Measurements from ENCODE around the gene HDAC9. TPM values are rescaled to one million over a fixed set of nuclear protein-coding genes. Genes with fewer than 3 reads are reported as not detected.
A peak's percentile ranks its signal among the peaks of the same experiment; 100 is the strongest.

Gene HDAC9
- total RNA-seq, 1 experiment from 2014 or later, result 14.7 TPM

DNA sequence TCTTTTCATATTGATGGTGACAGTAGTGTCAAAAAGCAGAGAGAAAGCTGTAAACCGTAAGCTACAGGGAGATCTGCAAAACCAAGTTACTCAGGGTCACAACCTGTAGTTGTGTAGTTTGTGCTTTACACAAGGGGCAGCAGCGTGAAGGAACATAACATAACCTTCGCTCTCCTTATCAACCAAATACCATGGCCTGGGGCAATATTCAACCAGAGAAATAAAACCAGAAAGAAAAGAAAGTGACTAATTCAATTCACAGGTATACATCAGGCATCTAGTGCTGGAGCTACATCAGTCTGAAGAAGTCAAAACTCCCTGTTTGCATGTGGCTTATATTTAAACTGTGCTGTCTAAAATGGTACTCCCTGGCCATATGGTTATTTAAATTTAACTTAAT is 397.6 kb downstream of the HDAC9 start:
- no peak overlapping the region for H2AFZ ChIP-seq
- no peak for TF ChIP-seq EZH2 (IDR thresholded peaks at IDR 0.05; ENCODE audit: low read depth)
- TF ChIP-seq, protein P1, sequence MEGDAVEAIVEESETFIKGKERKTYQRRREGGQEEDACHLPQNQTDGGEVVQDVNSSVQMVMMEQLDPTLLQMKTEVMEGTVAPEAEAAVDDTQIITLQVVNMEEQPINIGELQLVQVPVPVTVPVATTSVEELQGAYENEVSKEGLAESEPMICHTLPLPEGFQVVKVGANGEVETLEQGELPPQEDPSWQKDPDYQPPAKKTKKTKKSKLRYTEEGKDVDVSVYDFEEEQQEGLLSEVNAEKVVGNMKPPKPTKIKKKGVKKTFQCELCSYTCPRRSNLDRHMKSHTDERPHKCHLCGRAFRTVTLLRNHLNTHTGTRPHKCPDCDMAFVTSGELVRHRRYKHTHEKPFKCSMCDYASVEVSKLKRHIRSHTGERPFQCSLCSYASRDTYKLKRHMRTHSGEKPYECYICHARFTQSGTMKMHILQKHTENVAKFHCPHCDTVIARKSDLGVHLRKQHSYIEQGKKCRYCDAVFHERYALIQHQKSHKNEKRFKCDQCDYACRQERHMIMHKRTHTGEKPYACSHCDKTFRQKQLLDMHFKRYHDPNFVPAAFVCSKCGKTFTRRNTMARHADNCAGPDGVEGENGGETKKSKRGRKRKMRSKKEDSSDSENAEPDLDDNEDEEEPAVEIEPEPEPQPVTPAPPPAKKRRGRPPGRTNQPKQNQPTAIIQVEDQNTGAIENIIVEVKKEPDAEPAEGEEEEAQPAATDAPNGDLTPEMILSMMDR (conservative IDR thresholded peaks at IDR 0.05), result no peak
- POLR2A ChIA-PET (ENCODE audit: unreplicated experiment), result no interaction called here
- no TSS peak for BruUV-seq (replicated peaks)
- CTCF ChIA-PET, result no interaction called here
- H3K9me3 ChIP-seq (ENCODE audit: insufficient read depth, low read depth), result peaks cover 6% of the 10 kb centered on the region; the same call in 1 of the 2 replicates
- H3K4me1 ChIP-seq (replicated peaks; ENCODE audit: insufficient read depth), result peaks cover 29% of the 10 kb centered on the region
- peak overlapping the region; percentile 30 for H3K4me2 ChIP-seq
- H3K9me2 ChIP-seq (ENCODE audit: insufficient read depth), result no peaks in the 10 kb centered on the region; the same call in 1 of the 2 replicates
- intact Hi-C loops (cut with micrococcal nuclease; ENCODE audit: unreplicated experiment), result loop anchor here (10.0 kb wide), 1 partner anchor 172 kb away; no protein-coding TSS in a partner anchor
- no peak overlapping the region for H3K4me3 ChIP-seq
- no peaks in the 10 kb centered on the region for H4K20me1 ChIP-seq (ENCODE audit: insufficient read depth)
- peak; percentile 25 to 43 for DNase-seq
- no peaks in the 10 kb centered on the region for H3K79me2 ChIP-seq (ENCODE audit: low read depth)
- H3K27me3 ChIP-seq (ENCODE audit: insufficient read depth, low read depth), result no peaks in the 10 kb centered on the region
- no peak overlapping the region for H3K27ac ChIP-seq
- no peaks in the 10 kb centered on the region for H3K36me3 ChIP-seq (ENCODE audit: low read depth)
- peaks cover 4% of the 10 kb centered on the region; the same call in 1 of the 2 replicates for H3F3A ChIP-seq (ENCODE audit: insufficient read depth, low read depth)

DNA sequence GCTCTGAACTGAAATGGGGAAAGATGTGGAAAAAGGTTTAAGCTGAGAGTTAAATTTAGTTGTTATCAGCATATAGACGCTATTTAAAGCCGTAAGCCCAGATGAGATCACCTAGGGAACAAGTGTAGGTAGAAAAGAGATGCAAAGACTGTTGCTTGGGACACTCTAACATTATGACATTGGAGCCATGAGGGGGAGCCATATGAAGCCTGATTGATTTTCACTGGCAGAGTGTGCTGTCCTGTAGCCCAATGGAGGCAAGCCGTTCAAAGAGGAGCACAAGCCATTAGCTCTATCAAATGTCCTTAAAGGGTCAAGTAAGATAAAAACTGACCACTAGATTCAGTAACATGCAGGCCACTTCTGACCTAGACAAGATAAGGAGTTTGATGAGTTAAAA is 398.6 kb downstream of the HDAC9 start:
- intact Hi-C loops (cut with micrococcal nuclease; ENCODE audit: unreplicated experiment), result loop anchor here (10.0 kb wide), 1 partner anchor 171 kb away; no protein-coding TSS in a partner anchor
- no peak for TF ChIP-seq EZH2 (IDR thresholded peaks at IDR 0.05; ENCODE audit: low read depth)
- TF ChIP-seq, protein P1 (conservative IDR thresholded peaks at IDR 0.05), result no peak
- POLR2A ChIA-PET (ENCODE audit: unreplicated experiment), result no interaction called here

DNA sequence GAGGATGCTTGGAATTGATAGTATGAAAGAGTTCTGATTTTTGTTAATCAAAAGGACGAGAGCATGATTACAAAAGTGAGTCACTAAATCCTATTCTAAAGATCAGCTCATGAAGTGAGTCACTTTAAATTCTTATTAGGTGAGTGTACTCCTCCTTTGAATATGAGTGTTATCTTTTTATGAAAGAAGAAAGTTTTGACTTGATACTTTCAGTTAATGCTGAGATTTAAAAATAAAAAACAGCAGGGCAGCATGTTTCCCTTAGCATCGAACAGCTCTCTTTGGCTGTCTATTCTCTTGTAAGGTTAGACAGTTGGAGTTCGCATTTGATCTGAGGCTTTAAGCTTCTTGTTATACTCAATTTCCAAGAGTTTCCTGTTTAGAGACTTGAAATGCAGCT is 399.9 kb downstream of the HDAC9 start:
- H3K4me1 ChIP-seq (replicated peaks; ENCODE audit: insufficient read depth), result peaks cover 29% of the 10 kb centered on the region
- peak; percentile 10 to 85 for DNase-seq
- peak overlapping the region; percentile 34 for H3K4me3 ChIP-seq
- H3K9me3 ChIP-seq (ENCODE audit: insufficient read depth, low read depth), result peaks cover 9% of the 10 kb centered on the region
- H3K4me2 ChIP-seq, result peak overlapping the region; percentile 51
- H3K79me2 ChIP-seq (ENCODE audit: low read depth), result no peaks in the 10 kb centered on the region
- no peaks in the 10 kb centered on the region; the same call in 1 of the 2 replicates for H3K9me2 ChIP-seq (ENCODE audit: insufficient read depth)
- intact Hi-C loops (cut with micrococcal nuclease; ENCODE audit: unreplicated experiment), result loop anchor here (10.0 kb wide), 1 partner anchor 169 kb away; no protein-coding TSS in a partner anchor
- H3K27ac ChIP-seq, result peak overlapping the region; percentile 69
- no peaks in the 10 kb centered on the region for H3K36me3 ChIP-seq (ENCODE audit: low read depth)
- ChIA-PET POLR2A (ENCODE audit: unreplicated experiment) (no interaction called here), CTCF (no interaction called here)
- no peaks in the 10 kb centered on the region for H4K20me1 ChIP-seq (ENCODE audit: insufficient read depth)
- H2AFZ ChIP-seq, result peak overlapping the region; percentile 48
- TF ChIP-seq, protein P1 (conservative IDR thresholded peaks at IDR 0.05), result no peak
- no peak for TF ChIP-seq EZH2 (IDR thresholded peaks at IDR 0.05; ENCODE audit: low read depth)
- H3F3A ChIP-seq (ENCODE audit: insufficient read depth, low read depth), result peaks cover 4% of the 10 kb centered on the region; the same call in 1 of the 2 replicates
- H3K27me3 ChIP-seq (ENCODE audit: insufficient read depth, low read depth), result no peaks in the 10 kb centered on the region
- BruUV-seq (replicated peaks), result no TSS peak

More for the DNA sequence above, 398.6 kb downstream of the HDAC9 start:
- H2AFZ ChIP-seq, result no peak overlapping the region
- peaks cover 29% of the 10 kb centered on the region for H3K4me1 ChIP-seq (replicated peaks; ENCODE audit: insufficient read depth)
- H3F3A ChIP-seq (ENCODE audit: insufficient read depth, low read depth), result peaks cover 4% of the 10 kb centered on the region; the same call in 1 of the 2 replicates
- no peaks in the 10 kb centered on the region for H3K36me3 ChIP-seq (ENCODE audit: low read depth)
- no peaks in the 10 kb centered on the region for H3K79me2 ChIP-seq (ENCODE audit: low read depth)
- no peak for DNase-seq
- no peaks in the 10 kb centered on the region; the same call in 1 of the 2 replicates for H3K9me2 ChIP-seq (ENCODE audit: insufficient read depth)
- H4K20me1 ChIP-seq (ENCODE audit: insufficient read depth), result no peaks in the 10 kb centered on the region
- BruUV-seq (replicated peaks), result no TSS peak
- CTCF ChIA-PET, result no interaction called here
- peaks cover 6% of the 10 kb centered on the region; the same call in 1 of the 2 replicates for H3K9me3 ChIP-seq (ENCODE audit: insufficient read depth, low read depth)
- no peak overlapping the region for H3K4me3 ChIP-seq
- H3K27me3 ChIP-seq (ENCODE audit: insufficient read depth, low read depth), result no peaks in the 10 kb centered on the region
- H3K27ac ChIP-seq, result no peak overlapping the region
- H3K4me2 ChIP-seq, result no peak overlapping the region

Measured in PC-9 (cell line).